Esophagus muscularis mucosa (tissue), 4 donors: Measurements from ENCODE around the gene POLDIP3. TPM values are rescaled to one million over a fixed set of nuclear protein-coding genes. Genes with fewer than 3 reads are reported as not detected.
A peak's percentile ranks its signal among the peaks of the same experiment; 100 is the strongest.

ENCODE experiments used
- DNase-seq: peaks from one replicate; pipeline ENCODE4 v3.0.0-alpha.2; 2017; ENCODE audit errors: extremely low spot score
- H3K27ac ChIP-seq, 4 donors: fragments of 200-600 bp; sonication (generic); replicated peaks in 1 of 4; 1 replicate in 3 of 4; 2 replicates in 1 of 4; pipeline ENCODE4 v1.5.1; 2016 to 2019; ENCODE audit warnings: mild to moderate bottlenecking in 1 of 4
- H3K27me3 ChIP-seq, 4 donors: fragments of 200-600 bp; sonication (generic); one replicate each; pipeline versions ENCODE4 v1.5.1 to v1.6.0; 2016 to 2019
- H3K36me3 ChIP-seq, 4 donors: fragments of 200-600 bp; sonication (generic); one replicate each; pipeline ENCODE4 v1.5.1; 2016 to 2019
- H3K4me1 ChIP-seq, 4 donors: fragments of 200-600 bp; sonication (generic); one replicate each; pipeline ENCODE4 v1.5.1; 2016 to 2019
- H3K4me3 ChIP-seq, 4 donors: fragments of 200-600 bp; sonication (generic); 1 replicate in 2 of 4; 2 replicates in 2 of 4; pipeline ENCODE4 v1.5.1; 2016 to 2019; ENCODE audit warnings: mild to moderate bottlenecking in 4 of 4, moderate library complexity in 1 of 4
- H3K9me3 ChIP-seq, 4 donors: fragments of 200-600 bp; sonication (generic); 1 replicate in 3 of 4; 2 replicates in 1 of 4; pipeline ENCODE4 v1.5.1; 2016 to 2019
- CTCF ChIP-seq, 3 experiments: fragments of 200-600 bp in 2 of 3; fragments of 450-650 bp in 1 of 3; sonication (generic) in 2 of 3; IDR thresholded peaks; one replicate each; pipeline ENCODE4 v1.5.1; 2017 to 2019; ENCODE audit warnings: antibody characterized with exemption in 3 of 3, mild to moderate bottlenecking in 2 of 3, moderate library complexity in 1 of 3
- EP300 ChIP-seq: sonication (generic); formaldehyde crosslinking; IDR thresholded peaks from one replicate; pipeline ENCODE4 v1.6.1; 2017; ENCODE audit warnings: antibody characterized with exemption
- POLR2A ChIP-seq: fragments of 450-650 bp; IDR thresholded peaks from one replicate; pipeline ENCODE4 v1.6.1; 2017; ENCODE audit warnings: antibody characterized with exemption, moderate library complexity, mild to moderate bottlenecking, low read depth
- POLR2AphosphoS5 ChIP-seq, 2 donors: sonication (generic); formaldehyde crosslinking; IDR thresholded peaks; one replicate each; pipeline ENCODE4 v1.6.1; 2017; ENCODE audit warnings: antibody characterized with exemption in 2 of 2
- WGBS: methylation state at CpG from one replicate; pipeline ENCODE4 v1.1.5; 2018; 5-methylcytosine and 5-hydroxymethylcytosine counted together
- intact Hi-C: fragments of 100-400 bp; cut with DNase I; formaldehyde crosslinking; loops from one replicate; pipeline ENCODE4 v1.15.1; 2023
- total RNA-seq, 4 donors: library from RNA; depleted of rRNA; stranded (reverse); fragments of >200 nt; gene quantifications; one replicate each; pipeline versions ENCODE4 v1.1.0 to v1.2.1, GENCODE V29; 2016

Gene POLDIP3
- total RNA-seq, 4 donors from 2014 or later, result 30.6 to 47.6 (median 39.6) TPM

GRCh38 chr22:42603427-42603826, 11.3 kb downstream of the POLDIP3 start:
- Histone ChIP-seq H3K36me3 (peaks cover 41 to 65% (median 57%) of the 10 kb centered on the region in 4 donors), H3K27ac (no peak overlapping the region), H3K27me3 (no peaks in the 10 kb centered on the region), H3K4me3 (no peak overlapping the region), H3K9me3 (no peaks in the 10 kb centered on the region), H3K4me1 (peaks cover 28 to 43% (median 40%) of the 10 kb centered on the region in 4 donors)
- WGBS, result 92% methylated on average over 2 of the region's 2 CpGs
- TF ChIP-seq EP300 (no peak), POLR2A (no peak), CTCF (IDR thresholded peaks at IDR 0.05) (no peak), POLR2AphosphoS5 (IDR thresholded peaks at IDR 0.05) (no peak)
- DNase-seq, result no peak
- intact Hi-C loops, result no loop called here

GRCh38 chr22:42602470-42602869, 12.2 kb downstream of the POLDIP3 start:
- peaks cover 26 to 37% (median 32%) of the 10 kb centered on the region in 4 donors for H3K4me1 ChIP-seq
- DNase-seq, result no peak
- 69% methylated on average over 2 of the region's 2 CpGs for WGBS
- TF ChIP-seq CTCF (IDR thresholded peaks at IDR 0.05), result no peak
- TF ChIP-seq POLR2AphosphoS5 (IDR thresholded peaks at IDR 0.05), result no peak
- no peak for TF ChIP-seq EP300
- TF ChIP-seq POLR2A, result no peak
- H3K4me3 ChIP-seq, result no peak overlapping the region
- intact Hi-C loops, result no loop called here
- H3K36me3 ChIP-seq, result peaks cover 43 to 70% (median 64%) of the 10 kb centered on the region in 4 donors
- H3K27me3 ChIP-seq, result no peaks in the 10 kb centered on the region
- no peak overlapping the region for H3K27ac ChIP-seq
- no peaks in the 10 kb centered on the region for H3K9me3 ChIP-seq

- 97% methylated on average over 6 of the region's 6 CpGs for WGBS
- DNase-seq, result no peak
- no peaks in the 10 kb centered on the region for H3K27me3 ChIP-seq
- peaks cover 43 to 73% (median 67%) of the 10 kb centered on the region in 4 donors for H3K36me3 ChIP-seq
- no peak for TF ChIP-seq CTCF (IDR thresholded peaks at IDR 0.05)
- TF ChIP-seq POLR2A, result no peak
- TF ChIP-seq EP300, result no peak
- H3K4me3 ChIP-seq, result no peak overlapping the region
- intact Hi-C loops, result no loop called here
- no peaks in the 10 kb centered on the region for H3K9me3 ChIP-seq
- H3K4me1 ChIP-seq, result peaks cover 30 to 37% (median 33%) of the 10 kb centered on the region in 4 donors
- H3K27ac ChIP-seq, result no peak overlapping the region
Measured at GRCh38 chr22:42601879-42602465, 12.7 kb downstream of the POLDIP3 start.

- Histone ChIP-seq H3K27me3 (no peaks in the 10 kb centered on the region), H3K36me3 (peaks cover 71 to 100% (median 99%) of the 10 kb centered on the region in 4 donors), H3K4me3 (no peak overlapping the region), H3K27ac (peak overlapping the region in 2 of 4 donors; percentile 37 to 46), H3K4me1 (peaks cover 0 to 28% (median 21%) of the 10 kb centered on the region in 4 donors), H3K9me3 (no peaks in the 10 kb centered on the region)
- intact Hi-C loops, result no loop called here
- TF ChIP-seq POLR2A, result no peak
- no peak for TF ChIP-seq EP300
- TF ChIP-seq POLR2AphosphoS5 (IDR thresholded peaks at IDR 0.05), result no peak
- no peak for TF ChIP-seq CTCF (IDR thresholded peaks at IDR 0.05)
- WGBS, result 88% methylated on average over 11 of the region's 11 CpGs
- DNase-seq, result no peak
Measured at GRCh38 chr22:42596863-42597530, 17.7 kb downstream of the POLDIP3 start.
